Epithelial cell of proximal tubule (primary cell): ENCODE measurements around the gene FSTL4. TPM values are rescaled to one million over a fixed set of nuclear protein-coding genes. Genes with fewer than 3 reads are reported as not detected.

Experiments
- DNase-seq: peaks from one replicate; pipeline ENCODE4 v3.0.0-alpha.2; 2011; ENCODE audit warnings: low read depth
- H3K4me3 ChIP-seq: 2 replicates; pipeline ENCODE4 v1.5.1; 2011; ENCODE audit warnings: low read depth, mild to moderate bottlenecking, low read length
- CTCF ChIP-seq: conservative IDR thresholded peaks from 2 replicates; pipeline ENCODE4 v1.5.1; 2012; ENCODE audit warnings: low read depth, mild to moderate bottlenecking, low read length
- total RNA-seq: library from RNA; depleted of rRNA; stranded (reverse); fragments of >200 nt; gene quantifications from 2 replicates; pipeline ENCODE4 v1.2.3, GENCODE V29; 2015

The FSTL4 gene
- total RNA-seq, 1 donor from 2014 or later, result not detected

- TF ChIP-seq CTCF, result no peak
- no peak overlapping the region for H3K4me3 ChIP-seq
- DNase-seq, result no peak
Measured at GRCh38 chr5:133644000-133644865, 31.9 kb upstream of the FSTL4 start.

DNA sequence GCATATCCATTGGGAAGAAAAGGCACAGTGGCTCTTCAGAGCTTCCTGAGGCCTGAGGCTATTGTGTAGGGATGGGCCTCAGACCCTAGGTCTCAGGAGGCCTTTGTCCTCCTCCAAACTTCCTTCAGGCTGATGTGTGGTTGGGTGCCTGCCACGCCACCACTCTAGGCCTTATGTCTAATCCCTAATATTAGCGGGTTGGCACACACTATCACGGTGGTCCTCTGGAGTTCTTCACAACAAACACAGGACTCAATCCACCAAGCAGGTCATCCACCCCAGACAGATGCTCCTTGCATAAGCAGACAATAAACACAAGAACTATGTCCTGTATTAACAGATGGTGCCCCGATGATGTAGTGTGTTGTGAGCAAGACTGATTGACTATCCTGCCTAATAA lies 31.0 kb upstream of the FSTL4 start:
- no peak for TF ChIP-seq CTCF
- H3K4me3 ChIP-seq, result no peak overlapping the region
- no peak for DNase-seq

DNA sequence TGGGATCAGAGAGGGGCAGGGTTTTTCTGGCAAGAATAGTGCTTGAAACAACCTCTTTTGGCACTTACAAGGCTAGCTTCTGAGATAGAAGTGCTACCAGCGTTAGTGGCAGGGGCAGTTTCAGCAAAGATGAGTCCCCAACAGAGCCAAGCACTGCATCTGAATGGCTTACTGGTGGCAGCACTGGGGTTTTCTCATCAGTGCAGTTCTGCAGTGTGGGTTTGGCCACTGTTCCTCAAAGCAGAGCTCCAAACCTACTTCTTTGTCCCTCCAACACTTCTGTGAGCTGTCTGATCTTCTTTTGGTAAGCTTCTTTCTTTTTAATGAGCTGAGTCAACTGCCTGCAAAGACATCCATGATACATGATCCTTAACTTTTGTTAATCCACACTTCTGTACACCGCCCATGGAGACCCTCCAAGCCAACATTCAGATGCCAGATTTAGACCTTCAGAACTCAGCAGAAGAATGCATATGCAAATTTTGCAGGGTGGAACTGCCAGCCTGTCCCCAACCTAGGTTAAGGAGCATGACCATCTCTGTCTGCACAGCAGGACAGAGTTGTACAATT lies 29.9 kb upstream of the FSTL4 start:
- no peak for DNase-seq
- H3K4me3 ChIP-seq, result no peak overlapping the region
- TF ChIP-seq CTCF, result no peak

DNA sequence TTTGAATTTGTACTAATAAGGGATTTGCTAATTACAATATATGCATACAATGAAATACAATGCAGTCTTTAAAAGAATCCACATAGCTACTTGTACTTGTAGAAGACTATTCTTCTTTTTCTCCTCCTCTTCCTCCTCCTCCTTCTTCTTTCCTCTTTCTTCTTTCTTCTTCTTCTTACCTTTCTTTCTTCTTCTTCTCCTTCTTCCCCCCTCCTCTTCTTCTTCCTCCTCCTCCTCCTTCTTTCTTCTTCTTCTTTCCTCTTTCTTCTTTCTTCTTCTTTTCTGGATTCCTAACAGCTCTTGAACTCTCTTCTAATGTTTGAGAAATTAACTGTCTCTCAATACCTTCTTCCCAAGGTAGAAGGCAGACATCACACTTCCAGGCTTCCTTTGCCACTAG lies 29.3 kb upstream of the FSTL4 start:
- no peak for TF ChIP-seq CTCF
- DNase-seq, result no peak
- H3K4me3 ChIP-seq, result no peak overlapping the region

- no peak overlapping the region for H3K4me3 ChIP-seq
- TF ChIP-seq CTCF, result no peak
- no peak for DNase-seq
Measured at GRCh38 chr5:133639850-133640528, 27.6 kb upstream of the FSTL4 start.

DNA sequence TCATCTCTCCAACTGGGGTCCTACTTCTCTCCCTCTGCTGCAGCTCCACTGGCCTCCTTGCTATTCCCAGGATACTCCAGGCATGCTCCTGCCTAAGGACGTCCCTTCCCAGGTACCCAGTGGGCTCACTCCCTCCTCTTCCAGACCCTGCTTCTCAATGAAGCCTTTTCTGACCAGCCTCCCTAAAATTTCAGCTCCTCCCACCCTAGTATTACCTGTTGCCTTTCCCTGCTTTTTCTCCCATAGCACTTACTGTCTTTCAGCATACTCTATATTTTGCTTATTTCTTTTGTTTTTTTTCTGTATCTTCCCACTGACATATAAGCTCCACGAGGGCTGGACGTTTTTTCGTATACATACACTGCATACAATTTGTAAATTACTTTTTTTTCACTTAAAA lies 26.1 kb upstream of the FSTL4 start:
- no peak overlapping the region for H3K4me3 ChIP-seq
- no peak for TF ChIP-seq CTCF

More for the DNA sequence above, 26.1 kb upstream of the FSTL4 start:
- DNase-seq, result no peak
